Right hindlimb (tissue), 1 donor: ENCODE measurements around the gene MUSK.

ENCODE experiments used
- DNase-seq: peaks from one replicate; pipeline ENCODE4 v3.0.0-alpha.2; 2018

MUSK gene

GRCh38 chr9:110700953-110701352 lies 32.4 kb downstream of the MUSK start:
- no peak for DNase-seq

DNA sequence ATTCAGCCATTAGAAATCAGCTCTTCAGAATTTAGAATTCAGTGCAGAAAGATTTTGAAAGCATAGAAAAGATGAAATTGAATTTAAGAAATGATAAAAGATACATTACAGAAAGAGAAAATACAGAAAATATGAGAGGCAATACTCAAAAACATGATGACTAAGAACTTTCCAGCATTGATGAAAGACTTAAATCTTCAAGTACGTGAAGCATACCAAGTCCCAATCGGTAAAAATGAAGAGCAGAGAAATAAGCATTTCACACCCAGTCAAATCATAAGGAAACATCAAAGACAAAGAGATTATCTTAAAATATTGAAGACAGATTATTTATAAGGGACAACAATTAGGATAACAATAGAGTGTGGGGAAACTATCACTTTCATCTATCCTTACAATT lies 35.1 kb downstream of the MUSK start:
- no peak for DNase-seq

DNA sequence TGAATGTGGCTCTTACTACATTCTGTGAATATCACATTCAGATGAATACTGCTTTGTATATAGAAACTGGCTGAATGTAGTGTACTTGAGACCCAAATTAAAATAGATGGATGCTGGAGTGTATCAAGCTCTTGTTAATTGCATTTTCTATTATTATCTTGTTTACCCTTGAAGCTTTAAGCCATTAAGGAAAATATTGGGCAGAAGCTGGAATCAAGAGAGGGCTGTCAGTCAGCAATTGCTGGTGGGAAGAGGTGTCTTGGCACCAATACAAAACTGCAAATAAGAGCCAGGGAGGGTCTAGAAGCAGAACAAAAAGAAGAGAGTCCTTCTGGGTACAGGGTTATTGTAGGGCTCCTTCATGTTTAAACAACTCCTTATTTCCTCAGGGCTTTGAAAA lies 38.8 kb downstream of the MUSK start:
- DNase-seq, result no peak

GRCh38 chr9:110710420-110710819 lies 41.8 kb downstream of the MUSK start:
- DNase-seq, result no peak

DNA sequence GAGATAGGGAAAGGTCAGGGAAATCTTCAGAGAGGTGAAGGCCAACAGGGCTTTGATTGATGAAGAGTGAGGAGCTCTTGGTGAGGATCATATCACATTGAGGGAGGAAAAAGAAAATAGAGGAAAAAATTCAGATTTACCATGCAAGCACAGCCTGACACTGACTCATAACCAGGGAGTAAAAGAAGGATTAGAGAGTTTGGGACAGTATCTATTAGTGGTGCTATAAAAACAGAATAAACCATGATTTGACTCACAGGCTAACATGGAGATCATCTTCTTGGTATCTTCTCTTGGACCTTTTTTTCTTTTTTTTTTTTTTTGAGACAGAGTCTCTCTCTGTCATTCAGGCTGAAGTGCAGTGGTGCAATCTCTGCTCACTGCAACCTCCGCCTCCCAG lies 44.4 kb downstream of the MUSK start:
- no peak for DNase-seq

DNA sequence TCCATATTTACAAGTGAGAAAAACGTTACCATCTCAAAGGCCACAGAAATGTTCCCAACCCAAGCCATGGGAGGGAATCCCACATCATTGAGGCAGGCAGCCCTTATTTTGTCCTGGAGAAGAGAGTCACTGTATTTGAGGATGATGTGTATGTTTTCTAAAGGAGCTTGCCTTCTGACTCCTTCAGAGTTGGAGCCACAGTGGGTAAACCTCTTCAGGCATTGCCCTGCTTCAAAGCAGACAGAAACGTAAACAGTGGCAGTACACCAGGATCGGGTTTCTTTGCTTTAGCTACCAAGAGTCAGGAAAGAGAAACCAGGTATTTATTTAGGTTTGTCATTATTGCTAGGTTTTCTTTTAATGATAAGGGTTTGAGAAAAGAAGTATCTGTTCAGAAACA lies 45.7 kb downstream of the MUSK start:
- no peak for DNase-seq

DNA sequence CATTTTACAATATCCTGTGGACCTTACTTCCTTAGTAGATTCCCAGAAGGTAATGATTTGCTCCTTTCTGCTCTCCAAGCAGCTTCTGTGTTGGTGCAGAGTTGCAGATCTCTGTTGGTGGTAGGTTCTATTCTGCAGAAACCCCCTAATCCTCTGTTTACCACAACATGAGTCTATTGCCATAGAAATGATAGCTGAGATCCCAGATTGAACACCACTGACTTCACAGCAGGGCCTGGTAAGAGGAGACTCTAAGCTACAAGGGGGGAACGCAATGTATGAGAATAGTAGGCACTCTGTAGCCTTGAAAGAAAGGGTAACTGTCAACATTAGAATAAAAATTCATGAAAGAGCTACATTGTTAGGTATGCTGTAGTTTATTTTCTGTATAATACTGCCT lies 59.5 kb downstream of the MUSK start:
- DNase-seq, result no peak

GRCh38 chr9:110729641-110730040 lies 61.0 kb downstream of the MUSK start:
- no peak for DNase-seq

- DNase-seq, result no peak
These were observed 62.9 kb downstream of the MUSK start for GRCh38 chr9:110731437-110732028.

- no peak for DNase-seq
These were observed 70.4 kb downstream of the MUSK start for GRCh38 chr9:110738982-110739381.

DNA sequence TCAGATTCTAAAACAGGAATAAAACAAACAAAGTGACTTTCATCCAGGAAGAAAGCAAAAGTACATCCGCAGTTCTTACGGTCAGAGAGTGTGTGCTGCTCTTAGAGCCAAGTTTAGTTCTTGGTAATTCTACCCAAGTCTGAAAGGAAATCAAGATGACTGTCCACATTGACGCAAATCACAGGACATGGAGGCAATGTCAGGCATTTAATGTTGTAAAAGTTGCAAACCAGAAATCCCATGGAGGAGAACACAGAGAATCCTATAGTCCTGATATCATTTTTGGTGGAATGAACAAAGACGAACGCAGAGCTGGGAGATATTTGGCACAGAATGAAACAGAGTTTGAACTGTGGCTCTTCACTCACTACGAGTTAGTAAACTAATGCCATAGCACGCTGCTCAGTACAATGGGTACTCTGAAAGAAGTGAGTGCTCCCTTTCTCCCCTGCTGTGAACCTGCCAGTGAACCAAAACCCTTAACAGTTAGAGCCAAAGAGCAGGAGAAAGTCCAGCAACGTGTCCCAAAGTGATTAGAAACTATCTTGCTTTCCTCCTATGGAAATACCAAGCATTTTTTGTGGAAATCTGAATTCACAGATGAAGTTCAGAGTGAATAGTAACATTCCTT lies 74.3 kb downstream of the MUSK start:
- DNase-seq, result peak; percentile 49

- peak; percentile 44 for DNase-seq
These were observed 76.3 kb downstream of the MUSK start for GRCh38 chr9:110744715-110745384.

GRCh38 chr9:110745676-110746075 lies 77.1 kb downstream of the MUSK start:
- DNase-seq, result peak; percentile 53

DNA sequence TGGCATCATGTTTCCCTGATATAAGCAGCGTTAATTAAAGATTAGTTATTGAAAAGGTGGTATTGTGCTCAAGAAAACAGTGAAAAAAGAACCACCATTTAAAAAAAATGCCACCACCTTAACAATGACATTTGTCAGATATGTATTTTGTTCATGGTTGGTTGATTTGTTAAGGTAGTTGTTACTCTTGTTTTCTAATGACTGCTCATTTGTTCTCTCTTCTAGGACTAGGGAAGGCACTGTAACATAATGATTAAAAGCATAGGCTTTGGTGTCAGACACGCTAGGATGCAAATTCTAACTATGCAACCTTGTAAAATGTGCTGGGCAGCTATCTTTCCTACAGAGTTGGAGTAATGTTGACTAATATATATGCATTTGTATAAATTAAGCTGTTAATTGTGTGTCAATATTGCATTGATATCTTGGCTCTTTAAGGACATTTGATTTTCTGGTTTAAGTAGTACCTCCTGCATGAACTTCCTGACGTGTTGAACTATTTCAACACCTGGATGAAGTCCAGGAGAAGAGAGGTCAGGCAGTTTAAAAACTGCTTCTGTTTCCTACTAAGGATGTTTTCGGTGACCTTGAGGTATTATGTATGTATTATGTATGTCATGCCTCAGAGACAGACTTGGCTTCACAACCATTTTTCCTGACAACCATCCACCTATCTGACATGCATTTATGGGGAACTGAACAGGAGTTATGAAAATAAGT lies 77.8 kb downstream of the MUSK start:
- DNase-seq, result no peak

DNA sequence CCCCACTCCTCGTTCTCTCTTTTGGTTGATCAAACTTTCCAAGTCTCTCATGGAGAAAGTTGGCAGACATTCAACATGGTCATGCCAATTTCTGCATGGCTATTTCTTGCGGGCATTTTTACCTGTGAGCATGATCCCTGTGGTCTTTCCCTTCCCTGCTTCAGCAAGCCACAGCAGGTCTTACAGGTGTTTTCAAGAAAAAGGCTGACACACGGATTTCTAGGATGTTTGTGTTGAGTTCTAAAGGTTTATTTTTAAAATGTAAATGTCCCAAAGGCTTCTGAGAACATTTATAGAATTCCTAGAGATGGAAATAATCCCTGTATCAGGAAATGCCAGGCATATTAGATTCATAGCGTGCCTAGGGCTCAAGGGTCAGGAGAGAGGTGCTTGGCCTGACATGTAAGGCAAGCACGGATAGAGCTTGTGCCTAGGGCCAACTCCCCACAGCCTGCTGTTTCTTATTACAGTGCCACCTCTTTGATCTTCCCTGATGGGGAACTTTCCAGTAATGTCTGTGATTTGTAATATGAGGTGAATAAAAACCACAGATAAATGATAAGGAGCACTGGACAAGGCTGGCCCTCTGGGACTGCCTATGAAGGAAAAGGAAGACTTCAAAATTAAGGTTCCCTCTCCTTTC lies 79.8 kb downstream of the MUSK start:
- no peak for DNase-seq

- DNase-seq, result peak; percentile 35
These were observed 81.7 kb downstream of the MUSK start for GRCh38 chr9:110750272-110750671.

GRCh38 chr9:110751971-110752370 lies 83.4 kb downstream of the MUSK start:
- DNase-seq, result no peak

GRCh38 chr9:110752766-110753165 lies 84.2 kb downstream of the MUSK start:
- DNase-seq, result no peak

- DNase-seq, result no peak
These were observed 85.2 kb downstream of the MUSK start for GRCh38 chr9:110753731-110754231.

GRCh38 chr9:110755179-110755578 lies 86.6 kb downstream of the MUSK start:
- DNase-seq, result no peak

- no peak for DNase-seq
These were observed 89.6 kb downstream of the MUSK start for GRCh38 chr9:110758201-110758600.

GRCh38 chr9:110762783-110763182 lies 94.2 kb downstream of the MUSK start:
- DNase-seq, result no peak

- DNase-seq, result no peak
These were observed 95.0 kb downstream of the MUSK start for GRCh38 chr9:110763568-110763967.
